Endodermal cell (in vitro differentiated cells): ENCODE data around the gene SSH2. TPM values are rescaled to one million over a fixed set of nuclear protein-coding genes. Genes with fewer than 3 reads are reported as not detected.

Source experiments
- DNase-seq: peaks from one replicate; pipeline ENCODE4 v3.0.0-alpha.2; 2017
- H3K27ac ChIP-seq: 2 replicates; pipeline ENCODE4 v1.5.1; 2013; ENCODE audit warnings: mild to moderate bottlenecking, low read depth, low read length, moderate library complexity
- H3K27me3 ChIP-seq: 2 replicates; pipeline ENCODE4 v1.6.1; 2013; ENCODE audit warnings: mild to moderate bottlenecking, low read length, moderate library complexity; ENCODE audit not compliant: insufficient read depth, control insufficient read depth, poor library complexity, severe bottlenecking
- H3K36me3 ChIP-seq: 2 replicates; pipeline ENCODE4 v1.7.0; 2013; ENCODE audit warnings: mild to moderate bottlenecking, low read length, moderate library complexity; ENCODE audit not compliant: control insufficient read depth, insufficient read depth
- H3K4me1 ChIP-seq: one replicate; pipeline ENCODE4 v1.7.0; 2013; ENCODE audit warnings: low read length; ENCODE audit not compliant: control insufficient read depth, insufficient read depth
- H3K4me3 ChIP-seq: 2 replicates; pipeline ENCODE4 v1.5.1; 2013; ENCODE audit warnings: mild to moderate bottlenecking, low read length, moderate library complexity
- H3K9ac ChIP-seq: 2 replicates; pipeline ENCODE4 v1.6.1; 2013; ENCODE audit warnings: mild to moderate bottlenecking, low read length, moderate library complexity; ENCODE audit not compliant: poor library complexity, severe bottlenecking; ENCODE audit errors: extremely low read depth
- H3K9me3 ChIP-seq: 2 replicates; pipeline ENCODE4 v1.6.1; 2013; ENCODE audit warnings: mild to moderate bottlenecking, low read length, moderate library complexity; ENCODE audit not compliant: control insufficient read depth
- H3K27ac Mint-ChIP-seq: 2 replicates; pipeline ENCODE4 v1.8.0; 2020; ENCODE audit warnings: mixed read lengths
- H3K27me3 Mint-ChIP-seq: 2 replicates; pipeline ENCODE4 v1.8.0; 2021; ENCODE audit warnings: mild to moderate bottlenecking, mixed read lengths; ENCODE audit not compliant: insufficient read depth
- H3K36me3 Mint-ChIP-seq: 2 replicates; pipeline ENCODE4 v1.8.0; 2020; ENCODE audit warnings: low read depth, mixed read lengths
- H3K4me1 Mint-ChIP-seq: 2 replicates; pipeline ENCODE4 v1.8.0; 2020; ENCODE audit warnings: mixed read lengths
- H3K4me3 Mint-ChIP-seq: 2 replicates; pipeline ENCODE4 v1.8.0; 2020; ENCODE audit warnings: mild to moderate bottlenecking, moderate library complexity, mixed read lengths
- H3K9me3 Mint-ChIP-seq: 2 replicates; pipeline ENCODE4 v1.8.0; 2020; ENCODE audit warnings: mild to moderate bottlenecking, mixed read lengths
- WGBS, 2 experiments: methylation state at CpG; one replicate each; pipeline versions ENCODE4 v1.1.5 to v1.1.7; 2013; ENCODE audit warnings: missing lambda C conversion rate in 2 of 2, mixed read lengths in 1 of 2; ENCODE audit not compliant: insufficient coverage in 1 of 2, insufficient read length in 1 of 2; 5-methylcytosine and 5-hydroxymethylcytosine counted together
- total RNA-seq, 2 donors: library from RNA; stranded (reverse); fragmentation: NEBNext Ultra II Directional in 1 of 2; extraction: Animal tissue kit (Norgen Biotek cat#: 25700) in 1 of 2; gene quantifications; 2 replicates in 1 of 2; 3 replicates in 1 of 2; pipeline ENCODE4 v1.2.1, GENCODE V29; 2021
- TF ChIP-seq, protein P1 (sequence below): fragments of 200-600 bp; sonication (generic); conservative IDR thresholded peaks from 2 replicates; pipeline ENCODE4 v1.5.0; 2021; ENCODE audit warnings: antibody characterized with exemption, mild to moderate bottlenecking

SSH2 gene
- total RNA-seq, 2 donors from 2014 or later: 11.3 to 13.5 TPM

DNA sequence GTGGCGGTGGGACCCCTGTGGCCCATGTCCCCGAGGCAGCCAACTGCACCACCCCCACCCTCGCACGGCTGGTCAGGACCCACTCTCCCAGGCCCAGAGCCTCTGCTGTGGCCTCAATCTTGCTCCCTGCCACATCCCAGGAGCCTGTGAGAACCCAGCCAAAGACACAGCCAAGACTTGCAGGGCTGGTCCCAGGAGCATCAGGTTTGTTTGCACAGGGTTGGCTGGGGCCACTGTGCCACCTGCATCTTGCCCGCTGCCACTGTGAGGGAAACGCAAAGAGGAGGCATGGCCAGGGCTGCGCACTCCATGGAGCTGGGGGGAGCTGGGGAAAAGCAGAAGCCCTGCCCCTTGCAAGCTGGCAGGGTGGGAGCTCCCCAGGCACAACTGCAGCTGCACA lies 92.5 kb downstream of the SSH2 start:
- H3K4me3 ChIP-seq: no peak overlapping the region
- H3K27me3 ChIP-seq: no peaks in the 10 kb centered on the region
- H3K27ac ChIP-seq: no peak overlapping the region
- Mint-ChIP-seq H3K27me3 (no peaks in the 10 kb centered on the region), H3K27ac (no peak overlapping the region), H3K36me3 (no peaks in the 10 kb centered on the region), H3K4me1 (peaks cover 2% of the 10 kb centered on the region), H3K4me3 (no peak overlapping the region), H3K9me3 (no peaks in the 10 kb centered on the region)
- H3K4me1 ChIP-seq: no peaks in the 10 kb centered on the region
- 96 to 100% methylated on average over 3 to 7 of the region's 7 CpGs for WGBS, 2 experiments
- H3K36me3 ChIP-seq: no peaks in the 10 kb centered on the region
- TF ChIP-seq, protein P1, sequence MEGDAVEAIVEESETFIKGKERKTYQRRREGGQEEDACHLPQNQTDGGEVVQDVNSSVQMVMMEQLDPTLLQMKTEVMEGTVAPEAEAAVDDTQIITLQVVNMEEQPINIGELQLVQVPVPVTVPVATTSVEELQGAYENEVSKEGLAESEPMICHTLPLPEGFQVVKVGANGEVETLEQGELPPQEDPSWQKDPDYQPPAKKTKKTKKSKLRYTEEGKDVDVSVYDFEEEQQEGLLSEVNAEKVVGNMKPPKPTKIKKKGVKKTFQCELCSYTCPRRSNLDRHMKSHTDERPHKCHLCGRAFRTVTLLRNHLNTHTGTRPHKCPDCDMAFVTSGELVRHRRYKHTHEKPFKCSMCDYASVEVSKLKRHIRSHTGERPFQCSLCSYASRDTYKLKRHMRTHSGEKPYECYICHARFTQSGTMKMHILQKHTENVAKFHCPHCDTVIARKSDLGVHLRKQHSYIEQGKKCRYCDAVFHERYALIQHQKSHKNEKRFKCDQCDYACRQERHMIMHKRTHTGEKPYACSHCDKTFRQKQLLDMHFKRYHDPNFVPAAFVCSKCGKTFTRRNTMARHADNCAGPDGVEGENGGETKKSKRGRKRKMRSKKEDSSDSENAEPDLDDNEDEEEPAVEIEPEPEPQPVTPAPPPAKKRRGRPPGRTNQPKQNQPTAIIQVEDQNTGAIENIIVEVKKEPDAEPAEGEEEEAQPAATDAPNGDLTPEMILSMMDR: no peak
- no peak overlapping the region for H3K9ac ChIP-seq
- no peak for DNase-seq
- no peaks in the 10 kb centered on the region for H3K9me3 ChIP-seq

DNA sequence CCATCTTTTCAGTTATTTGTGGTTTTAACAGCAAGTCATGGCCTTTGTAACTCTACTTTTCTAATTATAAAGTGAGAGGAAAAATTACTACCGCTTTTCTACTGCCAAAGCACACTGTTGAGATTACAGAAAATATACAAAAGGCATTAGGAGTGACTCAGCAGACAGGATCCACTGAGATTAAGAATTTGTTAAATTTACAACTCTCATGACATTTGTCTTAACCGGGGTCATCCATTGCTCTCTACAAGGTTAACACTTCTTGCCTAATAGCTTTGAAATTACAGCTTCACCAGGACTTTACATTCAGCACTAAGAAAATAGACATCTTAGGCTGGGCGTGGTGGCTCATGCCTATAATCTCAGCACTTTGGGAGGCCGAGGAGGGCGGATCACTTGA lies 93.4 kb downstream of the SSH2 start:
- Mint-ChIP-seq H3K36me3 (no peaks in the 10 kb centered on the region), H3K27me3 (no peaks in the 10 kb centered on the region), H3K9me3 (no peaks in the 10 kb centered on the region), H3K4me1 (peaks cover 2% of the 10 kb centered on the region), H3K4me3 (no peak overlapping the region), H3K27ac (no peak overlapping the region)
- WGBS, 2 experiments: 93 to 96% methylated on average over 2 to 5 of the region's 5 CpGs
- TF ChIP-seq, protein P1: no peak
- H3K4me1 ChIP-seq: no peaks in the 10 kb centered on the region
- no peaks in the 10 kb centered on the region for H3K9me3 ChIP-seq
- H3K27me3 ChIP-seq: no peaks in the 10 kb centered on the region
- no peak for DNase-seq
- no peak overlapping the region for H3K4me3 ChIP-seq
- no peaks in the 10 kb centered on the region for H3K36me3 ChIP-seq
- H3K9ac ChIP-seq: no peak overlapping the region
- no peak overlapping the region for H3K27ac ChIP-seq

DNA sequence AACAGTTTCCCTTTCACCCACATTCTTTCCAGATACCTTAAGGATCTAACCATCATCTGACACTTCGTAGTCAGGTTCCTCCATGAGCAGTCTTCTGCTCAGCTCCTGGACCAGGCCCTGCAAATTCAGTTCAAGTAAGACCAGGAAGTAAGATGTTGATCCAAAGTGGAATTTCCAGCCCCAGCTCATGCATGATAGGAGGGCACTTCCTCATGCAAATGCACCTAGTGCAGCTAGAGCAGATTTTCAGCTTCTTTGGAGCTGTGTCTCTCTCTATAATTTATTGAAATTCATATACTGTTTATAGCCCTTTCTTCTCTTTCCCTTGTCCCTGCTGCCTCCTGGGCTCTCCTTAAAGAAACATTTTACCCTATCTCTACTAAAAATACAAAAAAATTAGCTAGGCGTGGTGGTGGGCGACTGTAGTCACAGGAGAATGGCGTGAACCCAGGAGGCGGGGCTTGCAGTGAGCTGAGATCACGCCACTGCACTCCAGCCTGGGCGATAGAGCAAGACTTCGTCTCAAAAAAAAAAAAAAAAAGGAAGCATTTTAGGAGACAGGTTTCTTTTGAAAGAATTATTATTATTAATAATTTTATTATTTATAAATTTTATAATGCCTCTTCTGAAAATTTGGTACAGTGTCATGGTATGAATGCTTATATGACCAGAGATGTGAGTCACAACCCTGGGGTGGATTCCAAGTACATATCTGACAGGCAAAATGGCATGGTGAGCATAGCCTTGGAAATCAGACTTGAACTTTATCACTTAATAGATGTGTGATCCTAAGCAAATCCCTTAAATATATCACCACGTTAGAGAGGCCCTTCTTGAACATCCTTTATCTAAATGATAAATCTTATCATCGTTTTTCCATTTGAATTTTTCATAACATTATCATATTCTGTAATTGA lies 94.3 kb downstream of the SSH2 start:
- Histone ChIP-seq H3K27me3 (no peaks in the 10 kb centered on the region), H3K4me3 (no peak overlapping the region), H3K9me3 (no peaks in the 10 kb centered on the region), H3K4me1 (no peaks in the 10 kb centered on the region), H3K36me3 (no peaks in the 10 kb centered on the region), H3K9ac (no peak overlapping the region), H3K27ac (no peak overlapping the region)
- no peaks in the 10 kb centered on the region for H3K36me3 Mint-ChIP-seq
- no peak for DNase-seq
- peaks cover 2% of the 10 kb centered on the region for H3K4me1 Mint-ChIP-seq
- TF ChIP-seq, protein P1: no peak
- H3K4me3 Mint-ChIP-seq: no peak overlapping the region
- no peaks in the 10 kb centered on the region for H3K27me3 Mint-ChIP-seq
- no peak overlapping the region for H3K27ac Mint-ChIP-seq
- no peaks in the 10 kb centered on the region for H3K9me3 Mint-ChIP-seq
- WGBS, 2 experiments: 88 to 95% methylated on average over 3 to 7 of the region's 10 CpGs
